Esophagus (tissue), 2 donors: Measurements from ENCODE around the gene AIG1. TPM values are rescaled to one million over a fixed set of nuclear protein-coding genes. Genes with fewer than 3 reads are reported as not detected.
"Not testable (repeated sequence)": the region's sequence is repeated elsewhere in the genome, so short reads cannot be mapped to it uniquely, and the experiment has no call there.

ENCODE experiments used
- H3K27ac ChIP-seq, 2 donors: one replicate each; pipeline ENCODE4 v1.5.1; 2013; ENCODE audit warnings: low read depth in 2 of 2, mild to moderate bottlenecking in 2 of 2, inconsistent platforms in 1 of 2, low read length in 1 of 2, moderate library complexity in 1 of 2
- H3K27me3 ChIP-seq, 2 donors: one replicate each; pipeline ENCODE4 v1.6.1; 2013; ENCODE audit warnings: low read length in 2 of 2, control low read depth in 1 of 2, mild to moderate bottlenecking in 1 of 2; ENCODE audit not compliant: insufficient read depth in 2 of 2, control insufficient read depth in 1 of 2
- H3K36me3 ChIP-seq, 2 donors: one replicate each; pipeline ENCODE4 v1.6.1; 2013; ENCODE audit warnings: low read length in 1 of 2; ENCODE audit not compliant: control insufficient read depth in 2 of 2, insufficient read depth in 2 of 2
- H3K4me1 ChIP-seq, 2 donors: one replicate each; pipeline ENCODE4 v1.6.1; 2013; ENCODE audit warnings: low read length in 1 of 2; ENCODE audit not compliant: control insufficient read depth in 2 of 2, insufficient read depth in 2 of 2
- H3K4me3 ChIP-seq, 2 donors: one replicate each; pipeline ENCODE4 v1.5.1; 2013; ENCODE audit warnings: low read length in 2 of 2, mild to moderate bottlenecking in 2 of 2, low read depth in 1 of 2, moderate library complexity in 1 of 2
- H3K9me3 ChIP-seq, 2 donors: one replicate each; pipeline ENCODE4 v1.6.1; 2013; ENCODE audit warnings: mild to moderate bottlenecking in 2 of 2, low read depth in 1 of 2, low read length in 1 of 2, moderate library complexity in 1 of 2; ENCODE audit not compliant: control insufficient read depth in 2 of 2, insufficient read depth in 1 of 2
- WGBS, 2 donors: extraction: QIAGEN DNeasy Blood & Tissue Kit; methylation state at CpG; one replicate each; pipeline ENCODE4 v1.1.7; 2013; 5-methylcytosine and 5-hydroxymethylcytosine counted together
- polyA plus RNA-seq, 2 donors: library from polyadenylated mRNA; stranded (reverse); fragments of 200-250 nt; gene quantifications; one replicate each; pipeline ENCODE4 v1.2.3, GENCODE V29; 2013
- donor health status: healthy with polysubstance abuse.
- donor health status: Bipolar disorder and iron deficiency.

Gene AIG1
- polyA plus RNA-seq, 2 donors, result 28.5 to 44.6 TPM

DNA sequence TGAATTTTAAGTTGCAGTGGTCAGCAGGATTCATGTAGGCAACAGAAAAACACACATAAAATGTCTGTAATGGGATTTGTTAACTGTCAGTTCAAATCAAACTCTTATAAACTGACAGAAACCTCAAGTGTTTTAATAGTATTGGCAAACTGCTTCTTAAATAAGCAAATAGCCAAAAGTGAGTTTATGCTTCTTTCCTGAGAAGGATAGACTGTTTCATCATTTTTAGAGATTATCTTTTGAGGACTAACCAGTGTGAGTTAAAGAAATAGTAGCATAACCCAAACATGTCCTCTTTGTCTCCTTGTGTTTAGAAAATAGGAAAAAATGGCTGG lies 68.0 kb downstream of the AIG1 start:
- H3K27me3 ChIP-seq, result no peaks in the 10 kb centered on the region
- H3K4me3 ChIP-seq, result no peak overlapping the region
- H3K9me3 ChIP-seq, result peaks cover 2% of the 10 kb centered on the region in 2 donors
- no peak overlapping the region for H3K27ac ChIP-seq
- no peaks in the 10 kb centered on the region for H3K4me1 ChIP-seq
- H3K36me3 ChIP-seq, result no peaks in the 10 kb centered on the region

DNA sequence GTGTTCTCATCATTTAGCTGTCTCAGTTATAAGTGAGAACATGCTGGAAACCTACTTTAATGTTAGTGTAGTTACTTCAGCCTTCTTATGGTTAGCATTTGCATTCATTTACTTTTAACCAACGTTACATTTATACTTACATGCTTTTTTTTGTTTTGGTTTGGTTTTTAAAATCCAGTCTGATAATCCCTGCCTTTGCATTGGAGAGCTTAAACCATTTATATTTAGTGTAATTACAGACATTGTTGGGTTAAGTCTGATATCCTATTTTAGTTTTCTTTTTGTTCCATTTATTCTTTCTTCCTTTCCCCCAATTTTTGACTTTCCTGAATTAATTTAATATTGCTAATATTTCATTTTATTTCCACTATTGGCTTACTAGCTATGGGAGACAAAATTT lies 70.2 kb downstream of the AIG1 start:
- Histone ChIP-seq H3K36me3 (no peaks in the 10 kb centered on the region), H3K27me3 (no peaks in the 10 kb centered on the region), H3K4me1 (no peaks in the 10 kb centered on the region), H3K9me3 (peaks cover 2% of the 10 kb centered on the region in 2 donors), H3K27ac (no peak overlapping the region), H3K4me3 (no peak overlapping the region)
- WGBS, 2 donors, result 82 to 91% methylated on average over 1 of the region's 1 CpG

DNA sequence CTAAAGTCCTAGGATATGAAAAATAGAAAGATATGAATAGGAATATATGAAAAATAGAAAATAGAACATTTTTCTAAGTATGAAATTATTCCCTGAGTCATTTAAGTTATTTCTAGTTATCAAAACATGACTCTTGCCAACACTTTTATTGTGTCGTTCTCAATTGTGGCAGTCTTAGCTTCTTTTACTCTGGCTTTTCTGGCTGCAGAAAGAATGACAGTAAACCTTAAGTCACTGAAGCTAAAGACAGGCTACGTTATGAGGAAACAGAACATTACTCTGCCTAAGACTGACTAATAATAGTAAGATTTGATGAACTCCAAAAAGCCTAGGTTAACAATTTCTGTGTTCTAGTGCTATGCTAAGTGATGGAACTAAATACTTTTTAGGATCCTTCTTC lies 74.6 kb downstream of the AIG1 start:
- Histone ChIP-seq H3K27ac (no peak overlapping the region), H3K4me1 (no peaks in the 10 kb centered on the region), H3K27me3 (no peaks in the 10 kb centered on the region), H3K9me3 (peaks cover 2% of the 10 kb centered on the region in 2 donors), H3K36me3 (no peaks in the 10 kb centered on the region), H3K4me3 (no peak overlapping the region)
- 65 to 77% methylated on average over 2 of the region's 2 CpGs for WGBS, 2 donors

DNA sequence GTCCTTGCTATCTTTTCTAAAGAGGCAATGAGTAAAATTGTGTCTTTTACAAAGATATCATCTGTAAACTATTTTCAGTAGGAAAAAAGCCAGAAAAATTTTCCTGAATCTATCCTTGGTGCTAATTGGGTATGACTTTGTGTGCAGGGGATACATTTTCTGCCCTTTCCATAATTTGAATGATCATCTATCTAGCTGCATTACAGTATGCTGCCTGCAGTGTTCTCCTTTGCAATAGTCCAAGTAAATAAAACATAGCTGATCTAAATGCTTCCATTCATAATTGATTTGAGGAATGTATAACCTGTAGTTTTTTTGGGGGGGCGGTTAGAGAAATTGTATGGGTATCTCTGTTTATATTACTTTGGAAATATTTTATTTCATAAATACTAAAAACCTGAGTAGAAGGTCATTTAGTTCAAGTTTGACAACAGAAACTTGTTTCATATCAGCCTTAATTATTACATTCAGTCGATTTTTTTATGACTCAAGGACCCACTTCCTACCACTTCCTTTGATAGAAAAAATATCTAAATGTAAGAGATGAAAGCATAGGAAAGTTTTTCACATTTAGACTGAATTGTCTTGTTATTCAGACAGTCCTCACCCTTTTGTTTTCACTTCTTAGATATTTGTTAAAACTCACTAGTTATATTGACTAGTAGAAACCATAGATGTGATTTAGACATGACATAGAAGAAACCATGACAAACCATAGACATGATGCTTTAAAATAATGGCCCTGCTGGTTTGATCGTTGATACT lies 75.3 kb downstream of the AIG1 start:
- H3K4me3 ChIP-seq, result no peak overlapping the region
- H3K36me3 ChIP-seq, result no peaks in the 10 kb centered on the region
- peaks cover 2% of the 10 kb centered on the region in 2 donors for H3K9me3 ChIP-seq
- no peaks in the 10 kb centered on the region for H3K27me3 ChIP-seq
- no peaks in the 10 kb centered on the region for H3K4me1 ChIP-seq
- no peak overlapping the region for H3K27ac ChIP-seq
- 73 to 80% methylated on average over 3 of the region's 3 CpGs for WGBS, 2 donors

DNA sequence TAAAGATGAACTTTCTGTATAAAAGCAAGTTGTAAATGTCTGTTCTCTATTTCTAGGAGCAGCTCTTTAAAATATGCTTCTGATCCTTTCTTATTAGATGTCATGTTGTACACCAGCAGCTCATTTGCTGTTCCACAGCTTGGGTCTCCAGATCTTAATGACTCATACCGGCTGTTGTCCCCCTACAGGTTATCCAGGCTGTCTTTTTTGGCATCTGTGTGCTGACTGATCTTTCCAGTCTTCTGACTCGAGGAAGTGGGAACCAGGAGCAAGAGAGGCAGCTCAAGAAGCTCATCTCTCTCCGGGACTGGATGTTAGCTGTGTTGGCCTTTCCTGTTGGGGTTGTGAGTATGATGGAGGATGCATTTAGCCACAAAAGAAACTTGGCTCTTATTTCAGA lies 76.0 kb downstream of the AIG1 start:
- WGBS, 2 donors, result 71 to 72% methylated on average over 3 of the region's 3 CpGs
- no peak overlapping the region for H3K4me3 ChIP-seq
- H3K27me3 ChIP-seq, result no peaks in the 10 kb centered on the region
- no peaks in the 10 kb centered on the region for H3K36me3 ChIP-seq
- no peaks in the 10 kb centered on the region for H3K9me3 ChIP-seq
- no peak overlapping the region for H3K27ac ChIP-seq
- H3K4me1 ChIP-seq, result no peaks in the 10 kb centered on the region

DNA sequence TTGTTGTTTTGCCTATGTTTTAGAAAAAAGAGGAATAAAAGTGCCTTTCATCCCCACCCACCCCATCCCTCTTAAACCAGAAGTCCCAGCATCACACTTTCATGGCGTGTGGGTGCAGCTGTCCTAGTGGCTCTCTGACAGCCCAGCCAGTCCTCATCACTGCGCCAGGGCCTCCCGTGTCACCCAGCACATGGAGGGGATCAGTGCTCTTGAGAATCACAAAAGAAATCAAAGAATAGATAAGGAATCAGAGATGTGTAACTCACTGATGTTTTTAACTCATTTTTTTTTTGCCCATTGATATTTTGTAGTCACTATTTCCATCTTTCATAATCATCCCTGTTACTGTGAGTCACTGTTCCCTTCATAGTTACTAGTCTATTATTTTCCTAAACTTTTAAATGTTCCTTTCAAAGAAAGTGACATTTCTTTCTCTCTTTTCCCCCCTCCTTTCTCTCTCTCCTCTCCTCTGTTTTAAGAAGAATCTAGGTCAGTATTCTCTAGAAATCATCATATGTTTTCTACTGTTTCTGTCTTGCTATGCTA lies 78.6 kb downstream of the AIG1 start:
- Histone ChIP-seq H3K9me3 (no peaks in the 10 kb centered on the region), H3K4me3 (no peak overlapping the region), H3K27me3 (no peaks in the 10 kb centered on the region), H3K27ac (no peak overlapping the region), H3K4me1 (no peaks in the 10 kb centered on the region), H3K36me3 (no peaks in the 10 kb centered on the region)
- 89 to 95% methylated on average over 3 of the region's 3 CpGs for WGBS, 2 donors

DNA sequence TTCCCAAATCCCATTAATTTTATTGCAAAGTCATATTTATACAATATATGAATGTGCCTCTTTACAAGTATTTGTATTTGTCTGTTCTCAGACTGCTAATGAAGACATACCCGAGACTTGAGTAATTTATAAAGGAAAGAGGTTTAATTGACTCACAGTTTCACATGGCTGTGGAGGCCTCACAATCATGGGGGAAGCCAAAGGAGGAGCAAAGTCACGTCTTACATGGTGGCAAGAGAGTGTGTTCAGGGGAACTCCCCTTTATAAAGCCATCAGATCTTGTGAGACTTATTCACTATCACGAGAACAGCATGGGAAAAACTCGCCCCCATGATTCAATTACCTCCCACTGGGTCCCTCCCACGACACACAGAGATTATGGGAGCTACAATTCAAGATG lies 79.2 kb downstream of the AIG1 start:
- WGBS, 2 donors, result 81 to 84% methylated on average over 5 of the region's 5 CpGs
- H3K36me3 ChIP-seq, H3K27ac ChIP-seq, H3K4me1 ChIP-seq, H3K9me3 ChIP-seq, H3K4me3 ChIP-seq, H3K27me3 ChIP-seq: not testable (repeated sequence)

DNA sequence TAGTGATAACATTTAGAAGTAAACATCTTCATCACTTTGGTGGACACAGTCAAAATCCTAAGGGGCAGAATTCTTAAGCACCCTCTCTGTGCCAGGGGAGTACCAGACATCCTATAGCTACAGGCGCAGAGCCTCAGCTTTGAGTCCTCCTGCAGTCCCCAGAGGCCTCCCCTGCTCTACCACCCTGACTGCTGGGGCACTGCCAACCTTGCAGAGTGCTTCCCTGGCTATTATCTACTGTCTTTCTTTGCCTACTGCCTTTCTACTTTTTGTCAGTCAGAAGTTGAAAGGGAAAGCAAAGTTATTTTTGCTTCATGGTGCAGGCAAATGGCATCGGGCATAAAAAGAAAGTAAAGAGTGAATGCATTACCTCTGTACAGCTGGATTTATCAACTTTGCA lies 80.1 kb downstream of the AIG1 start:
- Histone ChIP-seq H3K4me3 (no peak overlapping the region), H3K27me3 (no peaks in the 10 kb centered on the region), H3K27ac (no peak overlapping the region), H3K4me1 (no peaks in the 10 kb centered on the region), H3K36me3 (no peaks in the 10 kb centered on the region), H3K9me3 (no peaks in the 10 kb centered on the region)
- WGBS, 2 donors, result 80 to 85% methylated on average over 2 of the region's 2 CpGs

DNA sequence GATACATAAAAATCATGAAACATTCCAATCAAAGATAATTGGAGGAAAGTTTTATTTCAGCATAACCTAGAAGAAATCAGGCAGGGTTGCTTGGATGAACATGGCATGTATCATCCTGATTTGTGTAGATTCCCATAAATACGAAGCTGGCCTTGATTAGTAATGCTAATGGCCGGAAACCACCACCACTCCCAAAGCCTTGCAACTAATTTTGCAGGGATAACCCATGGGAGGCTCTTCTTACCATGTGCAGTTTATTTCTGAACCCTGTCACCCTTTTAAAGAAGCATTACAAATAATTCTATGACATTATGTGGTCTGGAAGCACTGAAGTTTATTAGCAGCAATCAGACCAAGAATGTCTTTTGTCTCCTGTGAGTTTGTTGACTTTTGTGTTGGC lies 80.8 kb downstream of the AIG1 start:
- no peaks in the 10 kb centered on the region for H3K36me3 ChIP-seq
- no peak overlapping the region for H3K4me3 ChIP-seq
- no peaks in the 10 kb centered on the region for H3K27me3 ChIP-seq
- 91 to 93% methylated on average over 2 of the region's 2 CpGs for WGBS, 2 donors
- no peaks in the 10 kb centered on the region for H3K9me3 ChIP-seq
- H3K4me1 ChIP-seq, result no peaks in the 10 kb centered on the region
- H3K27ac ChIP-seq, result no peak overlapping the region

DNA sequence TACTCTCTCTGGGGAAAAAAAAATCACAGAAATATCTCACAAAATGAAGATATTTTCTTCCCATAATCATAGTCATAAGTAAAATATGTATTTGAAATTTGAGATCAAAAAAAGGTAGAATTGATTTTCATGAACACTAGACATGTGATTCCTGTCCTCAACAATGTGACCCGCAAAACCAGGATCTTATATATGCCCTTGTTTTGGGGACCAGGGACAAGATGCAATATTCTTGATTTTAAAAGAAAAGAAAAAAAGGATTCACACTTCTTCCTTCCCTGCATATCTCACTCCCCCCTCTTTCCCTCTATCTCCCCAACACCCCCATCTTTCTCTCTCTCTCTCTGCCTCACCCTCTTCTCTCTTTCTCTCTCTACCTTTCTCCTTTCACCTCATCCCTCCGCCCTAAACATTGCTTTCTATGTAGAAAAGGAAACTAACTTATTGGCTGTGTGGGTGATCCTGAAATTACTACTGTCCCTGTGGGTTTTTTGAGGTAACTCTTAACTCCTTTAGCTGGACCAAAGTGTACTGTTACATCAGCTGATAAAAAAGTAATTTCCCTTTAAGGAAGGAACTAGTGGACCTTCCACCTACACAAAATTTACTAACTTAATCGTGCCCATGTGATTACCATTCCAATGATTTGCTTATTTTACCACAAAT lies 85.6 kb downstream of the AIG1 start:
- no peaks in the 10 kb centered on the region for H3K9me3 ChIP-seq
- no peaks in the 10 kb centered on the region for H3K36me3 ChIP-seq
- H3K27ac ChIP-seq, result no peak overlapping the region
- WGBS, 2 donors, result 77 to 78% methylated on average over 3 of the region's 3 CpGs
- H3K4me1 ChIP-seq, result no peaks in the 10 kb centered on the region
- H3K27me3 ChIP-seq, result no peaks in the 10 kb centered on the region
- H3K4me3 ChIP-seq, result no peak overlapping the region
